Smooth muscle cell of bladder (primary cell): ENCODE data around the gene ZEB1. TPM values are rescaled to one million over a fixed set of nuclear protein-coding genes. Genes with fewer than 3 reads are reported as not detected.

Source experiments
- total RNA-seq: library from RNA; depleted of rRNA; stranded (reverse); fragments of >200 nt; gene quantifications from 2 replicates; pipeline ENCODE4 v1.2.3, GENCODE V29; 2014

The ZEB1 gene
- total RNA-seq, result 144 and 188 TPM in 2 replicates

GRCh38 chr10:31318854-31319601 is at the start of gene ZEB1:
Gene ZEB1 (plus strand): TSS chr10:31319216. CDS start chr10:31319235, 19 bp downstream.

